ENCODE measurements around the gene SMNDC1.

SMNDC1 gene

GRCh38 chr10:110277591-110277990 is 27.1 kb downstream of the SMNDC1 start:
- Histone ChIP-seq H2AFZ (ENCODE audit: low read depth) (no peak overlapping the region), H3K36me3 (ENCODE audit: insufficient read depth) (0 out of 2 replicates have a peak, but pooled peaks cover 7% of the 10 kb centered on the region), H3K79me2 (ENCODE audit: insufficient read depth, low read depth) (peaks cover 8% of the 10 kb centered on the region; the same call in 1 of the 2 replicates), H3K4me3 (IDR thresholded peaks at IDR 0.05; ENCODE audit: insufficient read depth, low read depth, low read length) (no peak overlapping the region), H3K27ac (no peak overlapping the region), H3K9ac (no peak overlapping the region), H3K4me1 (ENCODE audit: low read depth, poor library complexity, severe bottlenecking) (peaks cover 48% of the 10 kb centered on the region), H4K20me1 (ENCODE audit: insufficient read depth) (no peaks in the 10 kb centered on the region), H3K4me2 (no peak overlapping the region), H3K27me3 (ENCODE audit: insufficient read depth, low read depth) (no peaks in the 10 kb centered on the region)
- TF ChIP-seq CTCF (conservative IDR thresholded peaks at IDR 0.05; ENCODE audit: low read depth, low read length), result no peak

GRCh38 chr10:110276603-110277002 is 28.1 kb downstream of the SMNDC1 start:
- H3K4me2 ChIP-seq, result no peak overlapping the region
- no peak overlapping the region for H3K4me3 ChIP-seq (IDR thresholded peaks at IDR 0.05; ENCODE audit: insufficient read depth, low read depth, low read length)
- H2AFZ ChIP-seq (ENCODE audit: low read depth), result no peak overlapping the region
- H3K36me3 ChIP-seq (ENCODE audit: insufficient read depth), result 0 out of 2 replicates have a peak, but pooled peaks cover 2% of the 10 kb centered on the region
- peaks cover 8% of the 10 kb centered on the region; the same call in 1 of the 2 replicates for H3K79me2 ChIP-seq (ENCODE audit: insufficient read depth, low read depth)
- TF ChIP-seq CTCF (conservative IDR thresholded peaks at IDR 0.05; ENCODE audit: low read depth, low read length), result no peak
- H3K27ac ChIP-seq, result no peak overlapping the region
- peaks cover 48% of the 10 kb centered on the region for H3K4me1 ChIP-seq (ENCODE audit: low read depth, poor library complexity, severe bottlenecking)
- no peak overlapping the region for H3K9ac ChIP-seq
- no peaks in the 10 kb centered on the region for H4K20me1 ChIP-seq (ENCODE audit: insufficient read depth)
- H3K27me3 ChIP-seq (ENCODE audit: insufficient read depth, low read depth), result no peaks in the 10 kb centered on the region

DNA sequence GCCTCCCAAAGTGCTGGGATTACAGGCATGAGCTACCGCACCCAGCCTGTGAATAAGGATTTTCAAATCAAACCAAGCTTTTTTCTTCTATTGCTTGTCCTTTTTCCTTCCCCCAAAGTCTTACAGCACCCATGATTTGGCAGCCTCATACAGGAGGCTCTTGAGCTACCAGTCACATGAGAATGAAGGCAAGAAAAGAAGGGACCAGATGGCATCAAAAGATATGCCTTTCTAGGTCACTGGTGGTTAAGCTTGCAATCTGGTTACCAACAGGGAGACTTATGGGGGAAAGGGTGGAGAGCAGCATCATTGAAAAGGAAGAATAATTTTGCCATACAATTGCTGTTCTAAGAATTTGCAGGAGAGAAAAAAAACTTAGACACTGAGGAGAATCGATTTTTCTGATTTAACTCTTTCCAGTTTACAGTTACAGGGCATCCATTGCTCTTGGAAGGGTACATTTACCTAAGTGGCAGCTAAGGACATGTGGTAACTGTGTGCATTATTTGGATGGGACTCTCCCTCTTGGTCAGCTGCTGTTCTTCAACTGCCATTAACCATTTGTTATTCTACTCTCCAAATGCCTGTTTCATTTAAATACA is 29.5 kb downstream of the SMNDC1 start:
- Histone ChIP-seq H2AFZ (ENCODE audit: low read depth) (no peak overlapping the region), H3K4me2 (no peak overlapping the region), H3K27me3 (ENCODE audit: insufficient read depth, low read depth) (no peaks in the 10 kb centered on the region), H3K27ac (no peak overlapping the region), H4K20me1 (ENCODE audit: insufficient read depth) (no peaks in the 10 kb centered on the region), H3K36me3 (ENCODE audit: insufficient read depth) (no peaks in the 10 kb centered on the region), H3K79me2 (ENCODE audit: insufficient read depth, low read depth) (peaks cover 8% of the 10 kb centered on the region; the same call in 1 of the 2 replicates), H3K4me1 (ENCODE audit: low read depth, poor library complexity, severe bottlenecking) (peaks cover 53% of the 10 kb centered on the region), H3K9ac (no peak overlapping the region), H3K4me3 (IDR thresholded peaks at IDR 0.05; ENCODE audit: insufficient read depth, low read depth, low read length) (no peak overlapping the region)
- no peak for TF ChIP-seq CTCF (conservative IDR thresholded peaks at IDR 0.05; ENCODE audit: low read depth, low read length)

DNA sequence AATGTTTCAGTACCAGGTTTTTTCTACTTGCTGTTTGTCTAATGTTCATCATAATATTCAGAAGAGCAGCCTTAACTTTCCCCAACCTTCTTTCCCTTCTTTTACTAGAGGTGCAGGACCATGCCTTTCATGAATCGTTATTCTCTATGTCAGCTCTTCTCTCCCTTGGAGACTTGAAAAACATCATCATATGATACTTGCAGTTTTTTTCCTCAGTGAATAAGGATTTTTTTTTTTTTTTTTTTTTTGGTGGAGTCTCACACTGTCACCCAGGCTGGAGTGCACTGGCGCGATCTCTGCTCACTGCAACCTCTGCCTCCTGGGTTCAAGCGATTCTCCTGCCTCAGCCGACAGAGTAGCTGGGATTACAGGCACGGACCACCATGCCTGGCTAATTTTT is 30.1 kb downstream of the SMNDC1 start:
- Histone ChIP-seq H3K79me2 (ENCODE audit: insufficient read depth, low read depth) (peaks cover 12% of the 10 kb centered on the region; the same call in 1 of the 2 replicates), H4K20me1 (ENCODE audit: insufficient read depth) (no peaks in the 10 kb centered on the region), H3K36me3 (ENCODE audit: insufficient read depth) (no peaks in the 10 kb centered on the region), H3K4me3 (IDR thresholded peaks at IDR 0.05; ENCODE audit: insufficient read depth, low read depth, low read length) (no peak overlapping the region), H3K27ac (no peak overlapping the region), H3K9ac (no peak overlapping the region), H2AFZ (ENCODE audit: low read depth) (no peak overlapping the region), H3K4me1 (ENCODE audit: low read depth, poor library complexity, severe bottlenecking) (peaks cover 59% of the 10 kb centered on the region), H3K4me2 (no peak overlapping the region), H3K27me3 (ENCODE audit: insufficient read depth, low read depth) (no peaks in the 10 kb centered on the region)
- no peak for TF ChIP-seq CTCF (conservative IDR thresholded peaks at IDR 0.05; ENCODE audit: low read depth, low read length)
